ENCODE results near the gene LRRC59.
A peak's percentile ranks its signal among the peaks of the same experiment; 100 is the strongest.

The LRRC59 gene

GRCh38 chr17:50365165-50365564 is 32.2 kb downstream of the LRRC59 start:
- no peak overlapping the region for H3K4me3 ChIP-seq (ENCODE audit: low read length)
- TF ChIP-seq CTCF (conservative IDR thresholded peaks at IDR 0.05; ENCODE audit: low read length), result no peak
- DNase-seq (ENCODE audit: low read depth), result no peak

GRCh38 chr17:50364715-50365114 is 32.6 kb downstream of the LRRC59 start:
- peak; percentile 24 for TF ChIP-seq CTCF (conservative IDR thresholded peaks at IDR 0.05; ENCODE audit: low read length)
- peak; percentile 48 for DNase-seq (ENCODE audit: low read depth)
- no peak overlapping the region for H3K4me3 ChIP-seq (ENCODE audit: low read length)

- DNase-seq (ENCODE audit: low read depth), result no peak
- no peak for TF ChIP-seq CTCF (conservative IDR thresholded peaks at IDR 0.05; ENCODE audit: low read length)
- H3K4me3 ChIP-seq (ENCODE audit: low read length), result no peak overlapping the region
Observed at GRCh38 chr17:50364061-50364458, 33.3 kb downstream of the LRRC59 start.

- TF ChIP-seq CTCF (conservative IDR thresholded peaks at IDR 0.05; ENCODE audit: low read length), result no peak
- no peak overlapping the region for H3K4me3 ChIP-seq (ENCODE audit: low read length)
- DNase-seq (ENCODE audit: low read depth), result peak; percentile 27
Observed at GRCh38 chr17:50363217-50364060, 33.9 kb downstream of the LRRC59 start.

GRCh38 chr17:50362661-50363060 is 34.7 kb downstream of the LRRC59 start:
- no peak for DNase-seq (ENCODE audit: low read depth)
- TF ChIP-seq CTCF (conservative IDR thresholded peaks at IDR 0.05; ENCODE audit: low read length), result no peak
- H3K4me3 ChIP-seq (ENCODE audit: low read length), result no peak overlapping the region

- peak; percentile 74 for DNase-seq (ENCODE audit: low read depth)
- TF ChIP-seq CTCF (conservative IDR thresholded peaks at IDR 0.05; ENCODE audit: low read length), result peak; percentile 79
- no peak overlapping the region for H3K4me3 ChIP-seq (ENCODE audit: low read length)
Observed at GRCh38 chr17:50361561-50362480, 35.5 kb downstream of the LRRC59 start.

All from AG10803 (cell line).